Testis (tissue), 3 donors: ENCODE results near the gene GRK3. TPM values are rescaled to one million over a fixed set of nuclear protein-coding genes. Genes with fewer than 3 reads are reported as not detected.

Source experiments
- DNase-seq: peaks from one replicate; pipeline ENCODE4 v3.0.0-alpha.2; 2019
- H3K27ac ChIP-seq, 2 donors: fragments of 200-600 bp; sonication (generic); one replicate each; pipeline ENCODE4 v1.5.1; 2019
- H3K27me3 ChIP-seq: fragments of 200-600 bp; sonication (generic); one replicate; pipeline ENCODE4 v1.5.1; 2019
- H3K36me3 ChIP-seq: fragments of 200-600 bp; sonication (generic); one replicate; pipeline ENCODE4 v1.5.1; 2017; ENCODE audit warnings: low read depth; ENCODE audit errors: missing control alignments
- H3K4me1 ChIP-seq: fragments of 200-600 bp; sonication (generic); one replicate; pipeline ENCODE4 v1.5.1; 2019
- H3K4me3 ChIP-seq, 2 donors: fragments of 200-600 bp; sonication (generic); one replicate each; pipeline ENCODE4 v1.5.1; 2017 to 2019
- H3K9me3 ChIP-seq: fragments of 200-600 bp; sonication (generic); one replicate; pipeline ENCODE4 v1.5.1; 2017
- CTCF ChIP-seq, 3 experiments: fragments of 450-650 bp in 2 of 3; fragments of 200-600 bp in 1 of 3; sonication (generic) in 1 of 3; IDR thresholded peaks; one replicate each; pipeline ENCODE4 v1.5.1; 2016 to 2019; ENCODE audit warnings: antibody characterized with exemption in 3 of 3, mild to moderate bottlenecking in 2 of 3, moderate library complexity in 1 of 3
- POLR2A ChIP-seq: fragments of 450-650 bp; IDR thresholded peaks from one replicate; pipeline ENCODE4 v1.6.1; 2017; ENCODE audit warnings: antibody characterized with exemption, mild to moderate bottlenecking, moderate library complexity
- WGBS, 2 donors: methylation state at CpG; one replicate each; pipeline ENCODE4 v1.1.5; 2018; 5-methylcytosine and 5-hydroxymethylcytosine counted together
- intact Hi-C: fragments of 100-400 bp; cut with DNase I; formaldehyde crosslinking; loops from one replicate; pipeline ENCODE4 v1.15.1; 2023; ENCODE audit warnings: low total_unique reads
- polyA plus RNA-seq: library from polyadenylated mRNA; stranded (reverse); fragments of 350-450 nt; fragmentation: Illumina TruSeq; extraction: RNeasy Lipid Tissue Mini Kit (QIAGEN cat#74804); gene quantifications from one replicate; pipeline ENCODE4 v1.2.3, GENCODE V29; 2014; ENCODE audit warnings: low read depth, low replicate concordance; ENCODE audit not compliant: insufficient read depth
- total RNA-seq, 2 donors: library from RNA; depleted of rRNA; stranded (reverse); fragments of >200 nt; gene quantifications; one replicate each; pipeline ENCODE4 v1.2.3, GENCODE V29; 2016

GRK3 gene
- total and polyA plus RNA-seq, 3 donors from 2014 or later = 10.9 to 46.0 (median 12.8) TPM

DNA sequence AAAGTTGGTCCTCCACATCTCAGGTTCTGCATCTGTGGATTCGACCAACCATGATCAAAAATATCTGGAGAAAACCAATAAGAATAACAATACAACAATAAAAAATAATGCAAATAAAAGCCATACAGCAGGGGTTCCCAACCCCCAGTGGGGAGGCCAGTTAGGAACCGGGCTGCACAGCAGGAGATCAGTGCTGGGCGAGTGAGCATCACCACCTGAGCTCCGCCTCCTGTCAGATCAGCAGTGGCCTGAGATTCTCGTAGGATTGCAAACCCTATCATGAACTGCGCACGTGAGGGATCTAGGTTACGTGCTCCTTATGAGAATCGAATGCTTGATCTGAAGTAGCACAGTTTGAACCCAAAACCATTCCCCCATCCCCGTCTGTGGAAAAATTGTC, 152.2 kb downstream of the GRK3 start:
- Histone ChIP-seq H3K4me3 (no peak overlapping the region), H3K27me3 (no peaks in the 10 kb centered on the region), H3K36me3 (no peaks in the 10 kb centered on the region), H3K27ac (no peak overlapping the region), H3K9me3 (no peaks in the 10 kb centered on the region), H3K4me1 (no peaks in the 10 kb centered on the region)
- WGBS, 2 donors = 91 to 94% methylated on average over 10 of the region's 10 CpGs
- TF ChIP-seq CTCF (IDR thresholded peaks at IDR 0.05) (no peak), POLR2A (no peak)
- intact Hi-C loops = no loop called here
- no peak for DNase-seq

DNA sequence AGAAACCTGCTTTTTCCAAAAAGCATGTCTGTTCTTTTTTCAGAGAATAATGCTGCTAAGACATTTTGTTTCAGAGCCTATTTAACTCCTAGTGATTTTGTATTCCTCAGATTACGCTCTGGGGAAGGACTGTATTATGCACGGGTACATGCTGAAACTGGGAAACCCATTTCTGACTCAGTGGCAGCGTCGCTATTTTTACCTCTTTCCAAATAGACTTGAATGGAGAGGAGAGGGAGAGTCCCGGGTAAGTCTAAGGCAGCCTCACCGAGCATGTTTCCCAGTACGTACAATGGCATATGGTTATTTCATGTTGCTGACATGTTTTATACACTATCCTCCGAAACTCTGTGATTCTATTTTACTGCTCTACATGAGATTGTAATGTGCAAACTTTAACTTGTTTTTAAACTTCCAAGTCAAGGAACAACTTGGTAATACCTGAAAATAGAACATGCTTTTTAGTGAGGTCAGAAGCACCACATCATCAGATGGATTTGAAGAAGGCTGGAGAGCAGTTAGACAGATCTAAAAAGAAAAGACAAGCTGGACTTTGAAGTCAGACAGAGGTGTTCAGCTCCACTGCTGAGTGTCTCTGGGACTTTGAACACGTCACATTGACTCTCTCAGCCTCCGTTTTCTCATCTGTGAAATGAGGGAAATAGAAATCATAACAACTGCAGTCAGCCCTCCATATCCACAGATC, 153.8 kb downstream of the GRK3 start:
- Histone ChIP-seq H3K4me1 (no peaks in the 10 kb centered on the region), H3K36me3 (no peaks in the 10 kb centered on the region), H3K27me3 (no peaks in the 10 kb centered on the region), H3K4me3 (no peak overlapping the region), H3K9me3 (no peaks in the 10 kb centered on the region), H3K27ac (no peak overlapping the region)
- WGBS, 2 donors = 76 to 89% methylated on average over 10 of the region's 10 CpGs
- no peak for TF ChIP-seq POLR2A
- no peak for TF ChIP-seq CTCF (IDR thresholded peaks at IDR 0.05)
- intact Hi-C loops = no loop called here
- no peak for DNase-seq

DNA sequence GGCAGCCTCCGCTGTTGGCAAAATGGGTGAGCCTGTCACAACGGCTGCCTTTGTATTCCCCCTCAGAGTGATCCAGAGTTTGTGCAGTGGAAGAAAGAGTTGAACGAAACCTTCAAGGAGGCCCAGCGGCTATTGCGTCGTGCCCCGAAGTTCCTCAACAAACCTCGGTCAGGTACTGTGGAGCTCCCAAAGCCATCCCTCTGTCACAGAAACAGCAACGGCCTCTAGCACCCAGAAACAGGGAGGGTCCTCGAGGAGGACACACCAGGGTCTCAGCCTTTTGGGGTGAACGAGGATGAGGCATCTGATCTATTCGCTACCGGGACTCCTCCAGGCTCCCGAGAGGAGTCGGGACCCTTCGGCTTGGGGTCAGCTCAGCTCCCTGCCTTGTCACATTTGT, 157.7 kb downstream of the GRK3 start:
- intact Hi-C loops = no loop called here
- 97% methylated on average over 16 of the region's 16 CpGs for WGBS, 2 donors
- no peak overlapping the region for H3K4me3 ChIP-seq
- H3K9me3 ChIP-seq = no peaks in the 10 kb centered on the region
- no peaks in the 10 kb centered on the region for H3K36me3 ChIP-seq
- H3K27me3 ChIP-seq = no peaks in the 10 kb centered on the region
- no peak overlapping the region for H3K27ac ChIP-seq
- no peak for DNase-seq
- no peaks in the 10 kb centered on the region for H3K4me1 ChIP-seq
- TF ChIP-seq CTCF (IDR thresholded peaks at IDR 0.05) = no peak

GRCh38 chr22:25722626-25723025, 158.2 kb downstream of the GRK3 start:
- no peak for DNase-seq
- Histone ChIP-seq H3K36me3 (no peaks in the 10 kb centered on the region), H3K4me1 (no peaks in the 10 kb centered on the region), H3K4me3 (no peak overlapping the region), H3K27me3 (no peaks in the 10 kb centered on the region), H3K9me3 (no peaks in the 10 kb centered on the region), H3K27ac (no peak overlapping the region)
- 89 to 96% methylated on average over 3 of the region's 3 CpGs for WGBS, 2 donors
- intact Hi-C loops = no loop called here
- TF ChIP-seq CTCF (IDR thresholded peaks at IDR 0.05) = no peak
- TF ChIP-seq POLR2A = no peak

DNA sequence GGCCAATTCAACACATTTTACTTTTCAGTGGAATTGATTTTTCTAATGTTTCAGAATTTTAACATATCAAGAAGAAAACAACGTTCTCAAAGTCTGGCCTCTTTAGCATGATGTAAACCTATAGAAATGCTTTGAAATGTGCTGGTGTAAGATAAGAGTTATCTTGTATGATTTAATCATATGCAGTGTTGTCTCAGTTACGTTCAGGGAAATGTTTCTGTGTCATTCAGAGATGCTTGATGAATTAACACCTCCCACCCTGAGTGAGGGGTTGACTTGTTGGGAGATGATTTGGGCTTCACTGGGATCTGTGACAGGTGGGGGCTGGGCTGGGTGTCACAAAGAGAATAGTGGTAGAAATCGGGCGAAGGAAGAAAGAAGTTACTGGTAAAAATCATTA, 161.8 kb downstream of the GRK3 start:
- DNase-seq = no peak
- Histone ChIP-seq H3K36me3 (no peaks in the 10 kb centered on the region), H3K9me3 (no peaks in the 10 kb centered on the region), H3K4me1 (no peaks in the 10 kb centered on the region), H3K27me3 (no peaks in the 10 kb centered on the region), H3K4me3 (no peak overlapping the region), H3K27ac (no peak overlapping the region)
- 49 to 69% methylated on average over 4 of the region's 4 CpGs for WGBS, 2 donors
- TF ChIP-seq POLR2A = no peak
- no peak for TF ChIP-seq CTCF (IDR thresholded peaks at IDR 0.05)
- intact Hi-C loops = no loop called here
